ENCODE data around the gene PARD3. TPM values are rescaled to one million over a fixed set of nuclear protein-coding genes. Genes with fewer than 3 reads are reported as not detected.

PARD3 gene
- polyA plus RNA-seq, 2 of the 4 experiments (the other 2 are of a cell fraction), result 110 to 200 TPM

DNA sequence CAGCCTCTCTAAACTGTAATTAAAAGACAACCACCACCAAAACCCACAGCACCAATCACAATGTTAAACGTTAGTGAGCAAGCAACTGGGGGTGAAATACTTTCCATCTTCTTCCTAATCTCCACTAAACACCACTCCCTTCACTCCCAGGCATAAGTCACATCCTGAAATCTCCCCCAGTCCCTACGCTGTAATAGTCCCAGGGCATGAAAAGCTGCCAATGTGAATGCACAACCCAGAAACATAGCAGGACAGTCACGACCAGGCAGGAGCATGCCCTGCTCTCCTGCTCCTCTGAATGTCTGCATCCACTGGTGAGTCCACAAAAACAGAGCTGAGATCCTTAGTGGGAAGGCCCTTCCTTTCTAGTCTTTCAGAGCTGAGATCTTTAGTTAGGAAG is 288.9 kb downstream of the PARD3 start (continued):
- TF ChIP-seq NPAS2 (CRISPR knock-in tag; IDR thresholded peaks at IDR 0.05; ENCODE audit: borderline replicate concordance) (no peak), HEYL (CRISPR knock-in tag; IDR thresholded peaks at IDR 0.05) (peak; percentile 57; the same call in 1 of the 2 replicates), PHF8 (IDR thresholded peaks at IDR 0.05; ENCODE audit: borderline replicate concordance, low read depth) (no peak), POLR2A (IDR thresholded peaks at IDR 0.05; ENCODE audit: low read length) (peak; percentile 17), NFE2L2 (conservative IDR thresholded peaks at IDR 0.05; ENCODE audit: low read length) (no peak), EP300 (IDR thresholded peaks at IDR 0.05) (no peak), CHD2 (IDR thresholded peaks at IDR 0.05; ENCODE audit: low read length, partially characterized antibody) (no peak), MAZ (IDR thresholded peaks at IDR 0.05; ENCODE audit: borderline replicate concordance, low read depth, low read length) (no peak), FOXS1 (CRISPR knock-in tag; IDR thresholded peaks at IDR 0.05) (no peak), SREBF2 (IDR thresholded peaks at IDR 0.05) (no peak), RFX5 (IDR thresholded peaks at IDR 0.05) (no peak), RARB (CRISPR knock-in tag; IDR thresholded peaks at IDR 0.05) (0 out of 2 replicates have a peak, but pooled peaks have one; percentile 43), MYC (IDR thresholded peaks at IDR 0.05; ENCODE audit: borderline replicate concordance, low read length) (no peak), CEBPB (IDR thresholded peaks at IDR 0.05) (no peak), HDAC2 (IDR thresholded peaks at IDR 0.05) (no peak), ZNF302 (CRISPR knock-in tag; IDR thresholded peaks at IDR 0.05) (no peak), ZSCAN20 (CRISPR knock-in tag; IDR thresholded peaks at IDR 0.05) (no peak)
- TF ChIP-seq, protein P1, sequence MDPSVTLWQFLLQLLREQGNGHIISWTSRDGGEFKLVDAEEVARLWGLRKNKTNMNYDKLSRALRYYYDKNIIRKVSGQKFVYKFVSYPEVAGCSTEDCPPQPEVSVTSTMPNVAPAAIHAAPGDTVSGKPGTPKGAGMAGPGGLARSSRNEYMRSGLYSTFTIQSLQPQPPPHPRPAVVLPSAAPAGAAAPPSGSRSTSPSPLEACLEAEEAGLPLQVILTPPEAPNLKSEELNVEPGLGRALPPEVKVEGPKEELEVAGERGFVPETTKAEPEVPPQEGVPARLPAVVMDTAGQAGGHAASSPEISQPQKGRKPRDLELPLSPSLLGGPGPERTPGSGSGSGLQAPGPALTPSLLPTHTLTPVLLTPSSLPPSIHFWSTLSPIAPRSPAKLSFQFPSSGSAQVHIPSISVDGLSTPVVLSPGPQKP (IDR thresholded peaks at IDR 0.05; ENCODE audit: low read depth, low read length), result no peak
- TF ChIP-seq, protein P2, sequence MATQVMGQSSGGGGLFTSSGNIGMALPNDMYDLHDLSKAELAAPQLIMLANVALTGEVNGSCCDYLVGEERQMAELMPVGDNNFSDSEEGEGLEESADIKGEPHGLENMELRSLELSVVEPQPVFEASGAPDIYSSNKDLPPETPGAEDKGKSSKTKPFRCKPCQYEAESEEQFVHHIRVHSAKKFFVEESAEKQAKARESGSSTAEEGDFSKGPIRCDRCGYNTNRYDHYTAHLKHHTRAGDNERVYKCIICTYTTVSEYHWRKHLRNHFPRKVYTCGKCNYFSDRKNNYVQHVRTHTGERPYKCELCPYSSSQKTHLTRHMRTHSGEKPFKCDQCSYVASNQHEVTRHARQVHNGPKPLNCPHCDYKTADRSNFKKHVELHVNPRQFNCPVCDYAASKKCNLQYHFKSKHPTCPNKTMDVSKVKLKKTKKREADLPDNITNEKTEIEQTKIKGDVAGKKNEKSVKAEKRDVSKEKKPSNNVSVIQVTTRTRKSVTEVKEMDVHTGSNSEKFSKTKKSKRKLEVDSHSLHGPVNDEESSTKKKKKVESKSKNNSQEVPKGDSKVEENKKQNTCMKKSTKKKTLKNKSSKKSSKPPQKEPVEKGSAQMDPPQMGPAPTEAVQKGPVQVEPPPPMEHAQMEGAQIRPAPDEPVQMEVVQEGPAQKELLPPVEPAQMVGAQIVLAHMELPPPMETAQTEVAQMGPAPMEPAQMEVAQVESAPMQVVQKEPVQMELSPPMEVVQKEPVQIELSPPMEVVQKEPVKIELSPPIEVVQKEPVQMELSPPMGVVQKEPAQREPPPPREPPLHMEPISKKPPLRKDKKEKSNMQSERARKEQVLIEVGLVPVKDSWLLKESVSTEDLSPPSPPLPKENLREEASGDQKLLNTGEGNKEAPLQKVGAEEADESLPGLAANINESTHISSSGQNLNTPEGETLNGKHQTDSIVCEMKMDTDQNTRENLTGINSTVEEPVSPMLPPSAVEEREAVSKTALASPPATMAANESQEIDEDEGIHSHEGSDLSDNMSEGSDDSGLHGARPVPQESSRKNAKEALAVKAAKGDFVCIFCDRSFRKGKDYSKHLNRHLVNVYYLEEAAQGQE (IDR thresholded peaks at IDR 0.05), result no peak
- TF ChIP-seq, protein P3, sequence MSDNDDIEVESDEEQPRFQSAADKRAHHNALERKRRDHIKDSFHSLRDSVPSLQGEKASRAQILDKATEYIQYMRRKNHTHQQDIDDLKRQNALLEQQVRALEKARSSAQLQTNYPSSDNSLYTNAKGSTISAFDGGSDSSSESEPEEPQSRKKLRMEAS (IDR thresholded peaks at IDR 0.05), result no peak
- TF ChIP-seq, protein P4, sequence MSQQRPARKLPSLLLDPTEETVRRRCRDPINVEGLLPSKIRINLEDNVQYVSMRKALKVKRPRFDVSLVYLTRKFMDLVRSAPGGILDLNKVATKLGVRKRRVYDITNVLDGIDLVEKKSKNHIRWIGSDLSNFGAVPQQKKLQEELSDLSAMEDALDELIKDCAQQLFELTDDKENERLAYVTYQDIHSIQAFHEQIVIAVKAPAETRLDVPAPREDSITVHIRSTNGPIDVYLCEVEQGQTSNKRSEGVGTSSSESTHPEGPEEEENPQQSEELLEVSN (IDR thresholded peaks at IDR 0.05; ENCODE audit: borderline replicate concordance, low read depth), result no peak

DNA sequence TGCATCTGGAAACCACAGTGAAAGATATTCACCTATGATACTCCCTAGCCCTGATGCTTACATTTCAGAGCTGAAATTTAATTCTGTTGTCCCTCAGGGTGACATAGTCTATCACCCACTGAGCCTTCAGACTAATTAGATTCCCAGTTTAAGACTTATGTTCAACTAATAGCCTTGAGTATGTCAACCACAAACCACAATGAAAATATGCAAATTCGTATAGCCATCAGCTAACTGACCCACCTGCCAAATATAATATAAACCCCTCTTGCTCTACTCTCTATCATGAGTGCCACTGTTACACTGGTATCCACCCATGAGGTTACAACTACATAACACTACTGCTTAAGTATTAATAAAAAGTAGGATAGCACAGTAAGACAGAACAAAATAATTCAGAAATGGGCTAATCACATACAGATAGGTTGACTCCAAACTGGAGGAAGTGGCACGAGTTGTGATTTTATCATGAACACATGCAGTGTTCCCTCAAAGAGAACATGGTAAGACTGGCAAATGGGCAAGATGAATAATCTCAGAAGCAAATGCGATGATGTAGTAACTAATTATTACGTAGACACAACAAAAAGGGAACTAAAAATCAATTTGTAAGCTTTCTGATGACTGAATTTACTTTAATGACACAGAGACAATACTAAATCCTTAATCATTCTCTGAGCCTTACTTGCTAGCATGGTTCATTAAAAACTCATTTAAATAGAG is 290.6 kb downstream of the PARD3 start:
- FAIRE-seq, result no peak
- ATAC-seq, result no peak
- Histone ChIP-seq H3K9me3 (no peaks in the 10 kb centered on the region), H3K27ac (peak overlapping the region; percentile 96 to 97), H3K4me3 (no peak overlapping the region), H3K4me2 (peak overlapping the region; percentile 94), H3K4me1 (peaks cover 76% of the 10 kb centered on the region)
- no peak for DNase-seq (ENCODE audit: low read depth in 1 of 2, low spot score in 1 of 2)
- ChIA-PET CTCF (interaction anchor here (1.0 to 5.9 kb wide), 3 partner anchors 31 to 115 kb away, joined by 3 to 84 read pairs (median 3); no protein-coding TSS in a partner anchor), POLR2A (no interaction called here)
- 95% methylated on average over 4 of the region's 4 CpGs for WGBS (ENCODE audit: missing lambda C conversion rate)
- TF ChIP-seq SREBF2 (IDR thresholded peaks at IDR 0.05) (no peak), ESRRA (IDR thresholded peaks at IDR 0.05; ENCODE audit: borderline replicate concordance, low read length) (no peak), KDM1A (IDR thresholded peaks at IDR 0.05; ENCODE audit: low read depth) (no peak), CEBPB (IDR thresholded peaks at IDR 0.05) (no peak), NR3C1 (IDR thresholded peaks at IDR 0.05) (no peak), PHF8 (IDR thresholded peaks at IDR 0.05; ENCODE audit: borderline replicate concordance, low read depth) (no peak), TP53 (CRISPR knock-in tag; IDR thresholded peaks at IDR 0.05) (no peak), MAFK (IDR thresholded peaks at IDR 0.05; ENCODE audit: partially characterized antibody) (no peak), CBX8 (IDR thresholded peaks at IDR 0.05) (no peak), CHD2 (IDR thresholded peaks at IDR 0.05; ENCODE audit: low read length, partially characterized antibody) (no peak), JUN (IDR thresholded peaks at IDR 0.05) (no peak), FOSB (CRISPR knock-in tag; IDR thresholded peaks at IDR 0.05) (no peak)
- TF ChIP-seq, protein P3 (IDR thresholded peaks at IDR 0.05), result no peak
- TF ChIP-seq, protein P5, sequence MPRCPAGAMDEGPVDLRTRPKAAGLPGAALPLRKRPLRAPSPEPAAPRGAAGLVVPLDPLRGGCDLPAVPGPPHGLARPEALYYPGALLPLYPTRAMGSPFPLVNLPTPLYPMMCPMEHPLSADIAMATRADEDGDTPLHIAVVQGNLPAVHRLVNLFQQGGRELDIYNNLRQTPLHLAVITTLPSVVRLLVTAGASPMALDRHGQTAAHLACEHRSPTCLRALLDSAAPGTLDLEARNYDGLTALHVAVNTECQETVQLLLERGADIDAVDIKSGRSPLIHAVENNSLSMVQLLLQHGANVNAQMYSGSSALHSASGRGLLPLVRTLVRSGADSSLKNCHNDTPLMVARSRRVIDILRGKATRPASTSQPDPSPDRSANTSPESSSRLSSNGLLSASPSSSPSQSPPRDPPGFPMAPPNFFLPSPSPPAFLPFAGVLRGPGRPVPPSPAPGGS (IDR thresholded peaks at IDR 0.05), result no peak
- TF ChIP-seq, protein P4 (IDR thresholded peaks at IDR 0.05; ENCODE audit: borderline replicate concordance, low read depth), result no peak
- TF ChIP-seq, protein P6, sequence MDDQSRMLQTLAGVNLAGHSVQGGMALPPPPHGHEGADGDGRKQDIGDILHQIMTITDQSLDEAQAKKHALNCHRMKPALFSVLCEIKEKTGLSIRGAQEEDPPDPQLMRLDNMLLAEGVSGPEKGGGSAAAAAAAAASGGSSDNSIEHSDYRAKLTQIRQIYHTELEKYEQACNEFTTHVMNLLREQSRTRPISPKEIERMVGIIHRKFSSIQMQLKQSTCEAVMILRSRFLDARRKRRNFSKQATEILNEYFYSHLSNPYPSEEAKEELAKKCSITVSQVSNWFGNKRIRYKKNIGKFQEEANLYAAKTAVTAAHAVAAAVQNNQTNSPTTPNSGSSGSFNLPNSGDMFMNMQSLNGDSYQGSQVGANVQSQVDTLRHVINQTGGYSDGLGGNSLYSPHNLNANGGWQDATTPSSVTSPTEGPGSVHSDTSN (IDR thresholded peaks at IDR 0.05), result no peak

Measured in A549 (cell line).